K562 (cell line): Measurements from ENCODE around the gene COL20A1.

Experiments
- CSDE1 ChIP-seq, 2 experiments: fragments of 450-650 bp; IDR thresholded peaks; 2 replicates each; pipeline ENCODE4 v1.6.1; 2016; ENCODE audit warnings: mild to moderate bottlenecking in 1 of 2
- HNRNPH1 ChIP-seq: fragments of 200-400 bp; formaldehyde crosslinking; optimal IDR thresholded peaks from 2 replicates; pipeline ENCODE3; 2017; ENCODE audit warnings: low read depth, mild to moderate bottlenecking, low read length, moderate library complexity
- NFRKB ChIP-seq: fragments of 450-650 bp; IDR thresholded peaks from 2 replicates; pipeline ENCODE4 v1.6.1; 2016; ENCODE audit warnings: low read depth
- SIN3B ChIP-seq: fragments of 450-650 bp; IDR thresholded peaks from 2 replicates; pipeline ENCODE4 v1.6.1; 2017; ENCODE audit warnings: low read depth, mild to moderate bottlenecking, moderate library complexity
- SP2 ChIP-seq: IDR thresholded peaks from 2 replicates; pipeline ENCODE4 v1.6.1; 2011; ENCODE audit warnings: mild to moderate bottlenecking, low read depth, low read length, moderate library complexity; ENCODE audit not compliant: poor library complexity, severe bottlenecking; ENCODE audit errors: extremely low read depth
- TEAD2 ChIP-seq: fragments of 450-650 bp; IDR thresholded peaks from 2 replicates; pipeline ENCODE4 v1.6.1; 2016; ENCODE audit warnings: missing genetic modification characterization, control low read depth, missing compliant biosample characterization
- YBX1 ChIP-seq: fragments of 450-650 bp; IDR thresholded peaks from 2 replicates; pipeline ENCODE4 v1.7.1; 2016; ENCODE audit warnings: mild to moderate bottlenecking
- TF ChIP-seq, protein P1 (sequence below), 3 experiments: IDR thresholded peaks in 2 of 3; conservative IDR thresholded peaks in 1 of 3; 2 replicates each; pipeline ENCODE4 v1.5.1; 2011 to 2012; ENCODE audit warnings: low read length in 3 of 3, mild to moderate bottlenecking in 3 of 3, control low read depth in 2 of 3, improper control_type of control experiment in 1 of 3, inconsistent platforms in 1 of 3, low read depth in 1 of 3, mixed read lengths in 1 of 3, moderate library complexity in 1 of 3; ENCODE audit not compliant: insufficient read depth in 2 of 3
- TF ChIP-seq, protein P2 (sequence below): sonication (generic); formaldehyde crosslinking; IDR thresholded peaks from 2 replicates; pipeline ENCODE4 v1.8.1; 2023; ENCODE audit warnings: mild to moderate bottlenecking, missing genetic modification reagents, moderate library complexity
- TF ChIP-seq, protein P3 (sequence below): sonication (generic); formaldehyde crosslinking; IDR thresholded peaks from 2 replicates; pipeline ENCODE4 v1.8.1; 2023; ENCODE audit warnings: mild to moderate bottlenecking, missing genetic modification reagents
- TF ChIP-seq, protein P4 (sequence below): sonication (generic); formaldehyde crosslinking; IDR thresholded peaks from 2 replicates; pipeline ENCODE4 v1.8.0; 2022; ENCODE audit warnings: mild to moderate bottlenecking, missing genetic modification reagents
- TF ChIP-seq, protein P5 (sequence below): fragments of 250-450 bp; sonication (Bioruptor Pico); IDR thresholded peaks from 2 replicates; pipeline ENCODE4 v1.8.0; 2021; ENCODE audit warnings: moderate library complexity, mild to moderate bottlenecking, inconsistent platforms

DNA sequence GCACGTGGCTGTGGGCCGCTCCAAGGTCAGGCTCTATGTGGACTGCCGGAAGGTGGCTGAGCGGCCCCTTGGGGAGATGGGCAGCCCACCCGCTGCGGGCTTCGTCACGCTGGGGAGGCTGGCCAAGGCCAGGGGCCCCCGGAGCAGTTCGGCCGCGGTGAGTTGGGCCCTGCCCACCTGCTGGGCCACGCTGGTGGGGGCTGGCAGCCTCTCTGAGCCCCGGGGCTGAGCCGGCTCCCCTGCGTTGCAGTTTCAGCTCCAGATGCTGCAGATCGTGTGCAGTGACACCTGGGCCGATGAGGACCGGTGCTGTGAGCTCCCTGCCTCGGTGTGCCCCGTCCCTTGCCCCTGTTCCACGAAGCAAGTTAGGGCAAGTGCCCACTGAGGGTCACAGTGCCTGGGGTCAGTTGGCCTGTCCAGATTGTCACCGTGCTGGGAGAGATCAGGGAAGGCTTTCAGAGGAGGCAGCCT lies 27.1 kb downstream of the COL20A1 start:
- TF ChIP-seq, protein P1, sequence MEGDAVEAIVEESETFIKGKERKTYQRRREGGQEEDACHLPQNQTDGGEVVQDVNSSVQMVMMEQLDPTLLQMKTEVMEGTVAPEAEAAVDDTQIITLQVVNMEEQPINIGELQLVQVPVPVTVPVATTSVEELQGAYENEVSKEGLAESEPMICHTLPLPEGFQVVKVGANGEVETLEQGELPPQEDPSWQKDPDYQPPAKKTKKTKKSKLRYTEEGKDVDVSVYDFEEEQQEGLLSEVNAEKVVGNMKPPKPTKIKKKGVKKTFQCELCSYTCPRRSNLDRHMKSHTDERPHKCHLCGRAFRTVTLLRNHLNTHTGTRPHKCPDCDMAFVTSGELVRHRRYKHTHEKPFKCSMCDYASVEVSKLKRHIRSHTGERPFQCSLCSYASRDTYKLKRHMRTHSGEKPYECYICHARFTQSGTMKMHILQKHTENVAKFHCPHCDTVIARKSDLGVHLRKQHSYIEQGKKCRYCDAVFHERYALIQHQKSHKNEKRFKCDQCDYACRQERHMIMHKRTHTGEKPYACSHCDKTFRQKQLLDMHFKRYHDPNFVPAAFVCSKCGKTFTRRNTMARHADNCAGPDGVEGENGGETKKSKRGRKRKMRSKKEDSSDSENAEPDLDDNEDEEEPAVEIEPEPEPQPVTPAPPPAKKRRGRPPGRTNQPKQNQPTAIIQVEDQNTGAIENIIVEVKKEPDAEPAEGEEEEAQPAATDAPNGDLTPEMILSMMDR (IDR thresholded peaks at IDR 0.05 in 2 of 3, conservative IDR thresholded peaks at IDR 0.05 in 1 of 3; ENCODE audit: insufficient read depth in 2 of 3, low read depth in 1 of 3, low read length in 3 of 3), result no peak
- TF ChIP-seq, protein P2, sequence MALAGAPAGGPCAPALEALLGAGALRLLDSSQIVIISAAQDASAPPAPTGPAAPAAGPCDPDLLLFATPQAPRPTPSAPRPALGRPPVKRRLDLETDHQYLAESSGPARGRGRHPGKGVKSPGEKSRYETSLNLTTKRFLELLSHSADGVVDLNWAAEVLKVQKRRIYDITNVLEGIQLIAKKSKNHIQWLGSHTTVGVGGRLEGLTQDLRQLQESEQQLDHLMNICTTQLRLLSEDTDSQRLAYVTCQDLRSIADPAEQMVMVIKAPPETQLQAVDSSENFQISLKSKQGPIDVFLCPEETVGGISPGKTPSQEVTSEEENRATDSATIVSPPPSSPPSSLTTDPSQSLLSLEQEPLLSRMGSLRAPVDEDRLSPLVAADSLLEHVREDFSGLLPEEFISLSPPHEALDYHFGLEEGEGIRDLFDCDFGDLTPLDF (CRISPR knock-in tag), result no peak
- TF ChIP-seq HNRNPH1 (no peak), NFRKB (no peak), TEAD2 (tag) (no peak), YBX1 (no peak), SIN3B (no peak), CSDE1 (IDR thresholded peaks at IDR 0.05) (no peak), SP2 (no peak)
- TF ChIP-seq, protein P3, sequence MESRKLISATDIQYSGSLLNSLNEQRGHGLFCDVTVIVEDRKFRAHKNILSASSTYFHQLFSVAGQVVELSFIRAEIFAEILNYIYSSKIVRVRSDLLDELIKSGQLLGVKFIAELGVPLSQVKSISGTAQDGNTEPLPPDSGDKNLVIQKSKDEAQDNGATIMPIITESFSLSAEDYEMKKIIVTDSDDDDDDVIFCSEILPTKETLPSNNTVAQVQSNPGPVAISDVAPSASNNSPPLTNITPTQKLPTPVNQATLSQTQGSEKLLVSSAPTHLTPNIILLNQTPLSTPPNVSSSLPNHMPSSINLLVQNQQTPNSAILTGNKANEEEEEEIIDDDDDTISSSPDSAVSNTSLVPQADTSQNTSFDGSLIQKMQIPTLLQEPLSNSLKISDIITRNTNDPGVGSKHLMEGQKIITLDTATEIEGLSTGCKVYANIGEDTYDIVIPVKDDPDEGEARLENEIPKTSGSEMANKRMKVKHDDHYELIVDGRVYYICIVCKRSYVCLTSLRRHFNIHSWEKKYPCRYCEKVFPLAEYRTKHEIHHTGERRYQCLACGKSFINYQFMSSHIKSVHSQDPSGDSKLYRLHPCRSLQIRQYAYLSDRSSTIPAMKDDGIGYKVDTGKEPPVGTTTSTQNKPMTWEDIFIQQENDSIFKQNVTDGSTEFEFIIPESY, result no peak
- TF ChIP-seq, protein P4, sequence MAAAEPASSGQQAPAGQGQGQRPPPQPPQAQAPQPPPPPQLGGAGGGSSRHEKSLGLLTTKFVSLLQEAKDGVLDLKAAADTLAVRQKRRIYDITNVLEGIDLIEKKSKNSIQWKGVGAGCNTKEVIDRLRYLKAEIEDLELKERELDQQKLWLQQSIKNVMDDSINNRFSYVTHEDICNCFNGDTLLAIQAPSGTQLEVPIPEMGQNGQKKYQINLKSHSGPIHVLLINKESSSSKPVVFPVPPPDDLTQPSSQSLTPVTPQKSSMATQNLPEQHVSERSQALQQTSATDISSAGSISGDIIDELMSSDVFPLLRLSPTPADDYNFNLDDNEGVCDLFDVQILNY (CRISPR knock-in tag), result no peak
- TF ChIP-seq, protein P5, sequence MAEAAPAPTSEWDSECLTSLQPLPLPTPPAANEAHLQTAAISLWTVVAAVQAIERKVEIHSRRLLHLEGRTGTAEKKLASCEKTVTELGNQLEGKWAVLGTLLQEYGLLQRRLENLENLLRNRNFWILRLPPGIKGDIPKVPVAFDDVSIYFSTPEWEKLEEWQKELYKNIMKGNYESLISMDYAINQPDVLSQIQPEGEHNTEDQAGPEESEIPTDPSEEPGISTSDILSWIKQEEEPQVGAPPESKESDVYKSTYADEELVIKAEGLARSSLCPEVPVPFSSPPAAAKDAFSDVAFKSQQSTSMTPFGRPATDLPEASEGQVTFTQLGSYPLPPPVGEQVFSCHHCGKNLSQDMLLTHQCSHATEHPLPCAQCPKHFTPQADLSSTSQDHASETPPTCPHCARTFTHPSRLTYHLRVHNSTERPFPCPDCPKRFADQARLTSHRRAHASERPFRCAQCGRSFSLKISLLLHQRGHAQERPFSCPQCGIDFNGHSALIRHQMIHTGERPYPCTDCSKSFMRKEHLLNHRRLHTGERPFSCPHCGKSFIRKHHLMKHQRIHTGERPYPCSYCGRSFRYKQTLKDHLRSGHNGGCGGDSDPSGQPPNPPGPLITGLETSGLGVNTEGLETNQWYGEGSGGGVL (CRISPR knock-in tag), result no peak
